Frontal cortex (tissue), 4 donors: ENCODE results near the gene RRP8. TPM values are rescaled to one million over a fixed set of nuclear protein-coding genes. Genes with fewer than 3 reads are reported as not detected.

Experiments used
- DNase-seq, 2 donors: peaks; one replicate each; pipeline ENCODE4 v3.0.0; 2012; ENCODE audit warnings: low spot score in 2 of 2
- FAIRE-seq: peaks from 2 replicates; lab custom pipeline; 2012; peaks lifted over from hg19 to GRCh38; lab: Jason Lieb, UNC
- total RNA-seq: library from RNA; depleted of rRNA; stranded (reverse); fragments of >200 nt; gene quantifications from one replicate; pipeline ENCODE4 v1.2.3, GENCODE V29; 2014
- donor health status: control.
- donor health status: control.
- donor health status: control.

The RRP8 gene
- total RNA-seq, 1 donor from 2014 or later: 11.4 TPM

- peak; percentile 44 for FAIRE-seq
- peak; percentile 97 to 99 for DNase-seq
These were observed 15.8 kb upstream of the RRP8 start, which contains the start of gene TPP1 for GRCh38 chr11:6619004-6619745. TSS of gene TPP1 (minus strand) at chr11:6619422. CDS start at chr11:6619400, 22 bp downstream.

- no peak for FAIRE-seq
- DNase-seq: peak in 1 of 2 donors; percentile 69
These were observed 14.9 kb upstream of the RRP8 start for GRCh38 chr11:6618117-6619003.

GRCh38 chr11:6617315-6617781 is 13.9 kb upstream of the RRP8 start:
- FAIRE-seq (no peak), DNase-seq (no peak)

- DNase-seq (no peak), FAIRE-seq (no peak)
These were observed 13.3 kb upstream of the RRP8 start for GRCh38 chr11:6616596-6617250.

GRCh38 chr11:6615882-6616585 is 12.6 kb upstream of the RRP8 start:
- FAIRE-seq: no peak
- DNase-seq: no peak

- DNase-seq: no peak
- no peak for FAIRE-seq
These were observed 11.6 kb upstream of the RRP8 start for GRCh38 chr11:6615046-6615445.

DNA sequence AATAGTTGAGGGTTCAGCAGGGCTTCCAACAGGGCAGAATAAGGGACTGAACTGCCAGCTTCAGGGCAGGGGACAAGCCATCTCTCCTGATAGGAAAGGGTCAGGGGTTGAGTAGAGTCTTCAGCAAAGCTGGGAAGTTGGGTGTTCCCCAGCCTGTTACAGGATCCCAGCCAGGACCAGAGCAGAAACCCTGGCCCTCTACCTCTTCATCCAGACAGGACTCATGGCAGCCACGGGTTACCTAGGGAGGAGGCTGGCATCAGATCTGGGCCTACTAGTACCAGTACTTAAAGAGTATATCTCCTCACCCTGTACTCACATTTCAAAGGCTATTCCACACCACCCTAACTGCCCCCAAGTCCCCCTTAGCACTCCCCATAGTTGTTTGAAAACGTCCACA is 11.0 kb upstream of the RRP8 start:
- DNase-seq (no peak), FAIRE-seq (no peak)

DNA sequence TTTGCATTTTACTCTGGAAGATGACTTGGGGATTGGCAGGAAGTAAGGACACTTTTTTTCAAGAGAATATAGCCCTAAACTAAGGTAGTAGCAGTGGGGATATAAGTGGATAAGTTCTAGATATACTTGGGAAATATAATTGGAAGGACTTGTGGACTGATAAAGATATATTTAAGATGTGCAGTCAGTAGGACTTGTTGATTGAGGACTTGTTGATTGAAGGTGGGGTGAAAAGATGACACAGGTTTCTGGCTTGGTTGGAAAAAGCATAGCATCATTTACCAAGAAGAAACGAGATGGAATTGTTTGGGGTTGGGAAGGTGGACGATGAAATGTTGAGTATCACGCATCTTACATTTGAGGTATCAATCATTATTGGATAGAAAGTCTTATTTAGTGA is 10.1 kb upstream of the RRP8 start:
- no peak for DNase-seq
- no peak for FAIRE-seq

- FAIRE-seq (no peak), DNase-seq (peak; percentile 89 to 91)
These were observed 9.0 kb upstream of the RRP8 start, which contains the start of gene TAF10 for GRCh38 chr11:6612213-6613041. TSS of gene TAF10 (minus strand) at chr11:6612216. CDS start at chr11:6612189, 27 bp downstream.

GRCh38 chr11:6611963-6612212 is 8.5 kb upstream of the RRP8 start:
- FAIRE-seq (no peak), DNase-seq (no peak)

GRCh38 chr11:6611092-6611962 is 7.9 kb upstream of the RRP8 start:
- DNase-seq (no peak), FAIRE-seq (no peak)

- FAIRE-seq: no peak
- no peak for DNase-seq
These were observed 7.2 kb upstream of the RRP8 start for GRCh38 chr11:6610591-6610990.

DNA sequence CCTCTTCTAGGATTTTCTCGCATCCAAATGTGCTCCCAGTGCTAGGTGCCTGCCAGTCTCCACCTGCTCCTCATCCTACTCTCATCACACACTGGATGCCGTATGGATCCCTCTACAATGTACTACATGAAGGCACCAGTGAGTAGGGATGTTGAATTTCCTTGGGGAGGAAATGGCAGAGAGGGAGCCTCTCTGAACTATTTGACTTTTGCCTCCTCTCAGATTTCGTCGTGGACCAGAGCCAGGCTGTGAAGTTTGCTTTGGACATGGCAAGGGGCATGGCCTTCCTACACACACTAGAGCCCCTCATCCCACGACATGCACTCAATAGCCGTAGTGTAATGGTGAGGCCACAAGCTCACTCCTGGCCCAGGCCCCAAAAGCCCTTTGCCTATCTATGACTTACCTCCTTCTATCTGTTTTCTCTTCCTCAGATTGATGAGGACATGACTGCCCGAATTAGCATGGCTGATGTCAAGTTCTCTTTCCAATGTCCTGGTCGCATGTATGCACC is 6.1 kb upstream of the RRP8 start:
- DNase-seq: no peak
- no peak for FAIRE-seq

DNA sequence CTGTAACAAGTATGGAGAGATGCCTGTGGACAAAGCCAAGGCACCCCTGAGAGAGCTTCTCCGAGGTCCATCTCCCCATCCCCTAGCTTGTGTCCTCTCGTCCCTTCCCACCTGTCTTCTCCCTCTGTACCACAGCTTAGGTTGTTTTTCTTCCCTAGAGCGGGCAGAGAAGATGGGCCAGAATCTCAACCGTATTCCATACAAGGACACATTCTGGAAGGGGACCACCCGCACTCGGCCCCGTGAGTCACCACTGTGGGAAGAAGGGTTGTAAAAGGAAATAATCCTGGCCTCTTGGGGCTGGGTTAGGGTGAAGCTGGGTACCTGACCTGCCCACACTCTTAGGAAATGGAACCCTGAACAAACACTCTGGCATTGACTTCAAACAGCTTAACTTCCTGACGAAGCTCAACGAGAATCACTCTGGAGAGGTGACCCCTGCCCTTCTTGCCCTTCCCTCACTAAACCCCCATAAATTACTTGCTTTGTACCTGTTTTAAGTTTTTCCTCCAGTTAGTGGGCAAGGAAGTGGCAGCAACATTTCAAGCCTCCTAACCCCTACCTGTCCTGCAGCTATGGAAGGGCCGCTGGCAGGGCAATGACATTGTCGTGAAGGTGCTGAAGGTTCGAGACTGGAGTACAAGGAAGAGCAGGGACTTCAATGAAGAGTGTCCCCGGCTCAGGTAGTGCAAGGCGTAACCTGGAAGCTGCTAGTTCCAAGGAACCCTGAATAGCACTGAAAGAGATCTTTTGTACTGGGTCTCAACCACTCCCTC is 5.5 kb upstream of the RRP8 start:
- DNase-seq: no peak
- no peak for FAIRE-seq

- no peak for DNase-seq
- no peak for FAIRE-seq
These were observed 4.6 kb upstream of the RRP8 start for GRCh38 chr11:6608011-6608410.

- DNase-seq: no peak
- FAIRE-seq: no peak
These were observed 3.9 kb upstream of the RRP8 start for GRCh38 chr11:6607190-6607795.
